GM10248 (cell line): ENCODE data around the gene ARHGAP15.

ENCODE experiments used
- CTCF ChIA-PET: fragments of 300-600 bp; sonication (Branson Sonifier 250); formaldehyde crosslinking; extraction: SDS; loops from one replicate; lab custom pipeline; 2021; ENCODE audit warnings: antibody characterized with exemption; lab: Yijun Ruan, JAX
- POLR2A ChIA-PET: fragments of 350-650 bp; sonication (Branson Sonifier 250); formaldehyde crosslinking; extraction: SDS; loops from one replicate; lab custom pipeline; 2020; ENCODE audit warnings: antibody characterized with exemption; lab: Yijun Ruan, JAX
- DNase-seq: peaks from one replicate; pipeline ENCODE4 v3.0.0; 2012; ENCODE audit errors: extremely low spot score
- CTCF ChIP-seq: IDR thresholded peaks from 2 replicates; pipeline ENCODE4 v1.5.1; 2012; ENCODE audit warnings: mild to moderate bottlenecking, low read depth; ENCODE audit errors: extremely low read depth, missing control alignments, control extremely low read depth

The ARHGAP15 gene

GRCh38 chr2:143575340-143575739, 446.1 kb downstream of the ARHGAP15 start:
- ChIA-PET POLR2A (no interaction called here), CTCF (interaction anchor here (0.9 kb wide), 2 partner anchors 10 to 26 kb away, joined by 3 read pairs; no protein-coding TSS in a partner anchor)
- no peak for DNase-seq
- peak; percentile 34 for TF ChIP-seq CTCF

GRCh38 chr2:143577489-143577888, 448.3 kb downstream of the ARHGAP15 start:
- ChIA-PET POLR2A (no interaction called here), CTCF (interaction anchor here (1.1 to 1.4 kb wide), 2 partner anchors 11 to 17 kb away, joined by 3 read pairs; no protein-coding TSS in a partner anchor)
- no peak for TF ChIP-seq CTCF
- no peak for DNase-seq

- no peak for TF ChIP-seq CTCF
- CTCF ChIA-PET = interaction anchor here (0.8 kb wide), 1 partner anchor 15 kb away, joined by 4 read pairs; no protein-coding TSS in a partner anchor
- no peak for DNase-seq
- POLR2A ChIA-PET = no interaction called here
Measured at GRCh38 chr2:143579456-143579855, 450.2 kb downstream of the ARHGAP15 start.

GRCh38 chr2:143581134-143581533, 451.9 kb downstream of the ARHGAP15 start:
- TF ChIP-seq CTCF = no peak

GRCh38 chr2:143582046-143582747, 453.0 kb downstream of the ARHGAP15 start:
- ChIA-PET POLR2A (no interaction called here), CTCF (interaction anchor here (1.1 kb wide), 1 partner anchor 8 kb away, joined by 4 read pairs; no protein-coding TSS in a partner anchor)
- no peak for DNase-seq
- no peak for TF ChIP-seq CTCF

More at GRCh38 chr2:143581134-143581533, 451.9 kb downstream of the ARHGAP15 start:
- ChIA-PET POLR2A (no interaction called here), CTCF (interaction anchor here (1.0 to 1.1 kb wide), 3 partner anchors 9 to 19 kb away, joined by 3 to 4 read pairs (median 3); no protein-coding TSS in a partner anchor)
- DNase-seq = no peak

GRCh38 chr2:143584936-143585335, 455.7 kb downstream of the ARHGAP15 start:
- no peak for TF ChIP-seq CTCF
- POLR2A ChIA-PET = no interaction called here
- no peak for DNase-seq
- CTCF ChIA-PET = no interaction called here
